H9 (cell line): Measurements from ENCODE around the gene AANAT. TPM values are rescaled to one million over a fixed set of nuclear protein-coding genes. Genes with fewer than 3 reads are reported as not detected.

ENCODE experiments used
- DNase-seq: peaks from one replicate; pipeline ENCODE4 v3.0.0-alpha.2; 2017
- H2AFZ ChIP-seq: one replicate; pipeline ENCODE4 v1.6.1; 2013; ENCODE audit warnings: mild to moderate bottlenecking, low read length, control low read depth, moderate library complexity
- H2AK5ac ChIP-seq: 2 replicates; pipeline ENCODE4 v1.6.1; 2013; ENCODE audit warnings: low read length, control low read depth, mixed read lengths; ENCODE audit not compliant: insufficient read length
- H2BK120ac ChIP-seq: one replicate; pipeline ENCODE4 v1.6.1; 2013; ENCODE audit warnings: low read depth, mild to moderate bottlenecking, low read length, control low read depth, inconsistent platforms; ENCODE audit not compliant: poor library complexity, severe bottlenecking
- H2BK12ac ChIP-seq: 2 replicates; pipeline ENCODE4 v1.6.1; 2013; ENCODE audit warnings: low read length, control low read depth, mixed read lengths, low read depth; ENCODE audit not compliant: insufficient read length
- H2BK15ac ChIP-seq: 2 replicates; pipeline ENCODE4 v1.6.1; 2013; ENCODE audit warnings: low read depth, low read length, control low read depth
- H2BK20ac ChIP-seq: one replicate; pipeline ENCODE4 v1.6.1; 2013; ENCODE audit warnings: low read depth, mild to moderate bottlenecking, low read length, control low read depth, inconsistent platforms; ENCODE audit not compliant: poor library complexity, severe bottlenecking
- H2BK5ac ChIP-seq: 2 replicates; pipeline ENCODE4 v1.6.1; 2013; ENCODE audit warnings: low read length, control low read depth, mixed read lengths; ENCODE audit not compliant: insufficient read length
- H3K14ac ChIP-seq: 2 replicates; pipeline ENCODE4 v1.6.1; 2013; ENCODE audit warnings: low read length, control low read depth; ENCODE audit not compliant: insufficient read depth
- H3K18ac ChIP-seq: 2 replicates; pipeline ENCODE4 v1.6.1; 2013; ENCODE audit warnings: low read depth, mild to moderate bottlenecking, mixed read lengths, low read length, control low read depth; ENCODE audit not compliant: insufficient read length
- H3K23ac ChIP-seq: 2 replicates; pipeline ENCODE4 v1.6.1; 2013; ENCODE audit warnings: low read length, control low read depth, mixed read lengths, low read depth; ENCODE audit not compliant: insufficient read length
- H3K23me2 ChIP-seq: 2 replicates; pipeline ENCODE4 v1.6.1; 2013; ENCODE audit warnings: low read depth, mild to moderate bottlenecking, mixed read lengths, low read length, control low read depth; ENCODE audit not compliant: insufficient read length, poor library complexity, severe bottlenecking
- H3K27ac ChIP-seq: 2 replicates; pipeline ENCODE4 v1.5.1; 2013; ENCODE audit warnings: low read length, control low read depth, mixed read lengths, low read depth; ENCODE audit not compliant: insufficient read length
- H3K27me3 ChIP-seq: 2 replicates; pipeline ENCODE4 v1.6.1; 2013; ENCODE audit warnings: low read length, control low read depth, inconsistent platforms; ENCODE audit not compliant: insufficient read depth
- H3K4ac ChIP-seq: 2 replicates; pipeline ENCODE4 v1.6.1; 2013; ENCODE audit warnings: low read depth, mild to moderate bottlenecking, control low read depth, inconsistent platforms, low read length, moderate library complexity
- H3K4me1 ChIP-seq: 2 replicates; pipeline ENCODE4 v1.6.1; 2013; ENCODE audit warnings: low read length, control low read depth, inconsistent platforms; ENCODE audit not compliant: insufficient read depth
- H3K4me2 ChIP-seq: 2 replicates; pipeline ENCODE4 v1.6.1; 2013; ENCODE audit warnings: low read length, control low read depth, mixed read lengths; ENCODE audit not compliant: insufficient read length, insufficient read depth
- H3K56ac ChIP-seq: 2 replicates; pipeline ENCODE4 v1.6.1; 2013; ENCODE audit warnings: low read depth, mild to moderate bottlenecking, mixed read lengths, low read length, control low read depth; ENCODE audit not compliant: insufficient read length
- H3K79me1 ChIP-seq: 2 replicates; pipeline ENCODE4 v1.6.1; 2013; ENCODE audit warnings: low read depth, mild to moderate bottlenecking, moderate library complexity, low read length, control low read depth, inconsistent platforms; ENCODE audit not compliant: insufficient read depth, poor library complexity, severe bottlenecking
- H3K79me2 ChIP-seq: 2 replicates; pipeline ENCODE4 v1.6.1; 2013; ENCODE audit warnings: low read length, control low read depth, inconsistent platforms; ENCODE audit not compliant: insufficient read depth
- H3K9ac ChIP-seq: 2 replicates; pipeline ENCODE4 v1.6.1; 2013; ENCODE audit warnings: low read length, control low read depth, mixed read lengths; ENCODE audit not compliant: insufficient read length; ENCODE audit errors: extremely low read depth
- H3K9me3 ChIP-seq: one replicate; pipeline ENCODE4 v1.6.1; 2013; ENCODE audit warnings: low read depth, low read length, inconsistent platforms; ENCODE audit not compliant: control insufficient read depth
- H3T11ph ChIP-seq: one replicate; pipeline ENCODE4 v1.6.1; 2013; ENCODE audit warnings: mild to moderate bottlenecking, low read length, control low read depth, inconsistent platforms
- H4K20me1 ChIP-seq: one replicate; pipeline ENCODE4 v1.6.1; 2013; ENCODE audit not compliant: control insufficient read depth, insufficient read length, insufficient read depth
- H4K5ac ChIP-seq: 2 replicates; pipeline ENCODE4 v1.6.1; 2013; ENCODE audit warnings: low read depth, mild to moderate bottlenecking, mixed read lengths, low read length, control low read depth; ENCODE audit not compliant: insufficient read length
- H4K8ac ChIP-seq: replicated peaks from 2 replicates; pipeline ENCODE4 v1.6.1; 2013; ENCODE audit warnings: low read length, control low read depth, mixed read lengths, low read depth; ENCODE audit not compliant: insufficient read length
- H4K91ac ChIP-seq: 2 replicates; pipeline ENCODE4 v1.6.1; 2013; ENCODE audit warnings: low read depth, mild to moderate bottlenecking, moderate library complexity, mixed read lengths, low read length, control low read depth; ENCODE audit not compliant: insufficient read length
- H3K27ac Mint-ChIP-seq, 3 experiments: 2 replicates in 2 of 3; 3 replicates in 1 of 3; pipeline ENCODE4 v1.8.0; 2020 to 2021; ENCODE audit warnings: mixed read lengths in 3 of 3, mild to moderate bottlenecking in 1 of 3, moderate library complexity in 1 of 3
- H3K27me3 Mint-ChIP-seq: 2 replicates; pipeline ENCODE4 v1.8.0; 2021; ENCODE audit warnings: low read depth, mild to moderate bottlenecking, moderate library complexity, mixed read lengths
- H3K36me3 Mint-ChIP-seq, 3 experiments: 2 replicates in 2 of 3; 3 replicates in 1 of 3; pipeline ENCODE4 v1.8.0; 2020 to 2021; ENCODE audit warnings: low read depth in 3 of 3, mixed read lengths in 3 of 3; ENCODE audit not compliant: insufficient read depth in 1 of 3
- H3K4me1 Mint-ChIP-seq, 2 experiments: 2 replicates each; pipeline ENCODE4 v1.8.0; 2020; ENCODE audit warnings: mixed read lengths in 2 of 2
- H3K4me3 Mint-ChIP-seq, 2 experiments: 2 replicates in 1 of 2; 3 replicates in 1 of 2; pipeline ENCODE4 v1.8.0; 2020 to 2021; ENCODE audit warnings: mild to moderate bottlenecking in 2 of 2, mixed read lengths in 2 of 2, moderate library complexity in 1 of 2
- H3K9me3 Mint-ChIP-seq, 2 experiments: 2 replicates in 1 of 2; 3 replicates in 1 of 2; pipeline ENCODE4 v1.8.0; 2020; ENCODE audit warnings: mild to moderate bottlenecking in 2 of 2, mixed read lengths in 2 of 2, moderate library complexity in 1 of 2
- CTCF ChIP-seq: fragments of 200-600 bp; sonication (generic); conservative IDR thresholded peaks from 3 replicates; pipeline ENCODE4 v1.8.0; 2021; ENCODE audit warnings: antibody characterized with exemption, mild to moderate bottlenecking
- WGBS: extraction: QIAGEN DNeasy Blood & Tissue Kit; methylation state at CpG from one replicate; pipeline ENCODE4 v1.1.7; 2013; ENCODE audit warnings: missing lambda C conversion rate, low lambda C conversion rate, mixed read lengths; ENCODE audit not compliant: insufficient read length; ENCODE audit errors: extremely low coverage; 5-methylcytosine and 5-hydroxymethylcytosine counted together
- total RNA-seq: library from RNA; stranded (reverse); gene quantifications from 2 replicates; pipeline ENCODE4 v1.2.1, GENCODE V29; 2021

AANAT gene
- total RNA-seq, 1 experiment from 2014 or later, result 0.55 TPM

- Histone ChIP-seq H3K18ac (no peak overlapping the region), H3K9me3 (no peaks in the 10 kb centered on the region), H4K20me1 (no peaks in the 10 kb centered on the region), H2BK20ac (no peak overlapping the region), H4K8ac (no peak overlapping the region), H3K79me1 (no peaks in the 10 kb centered on the region), H3K56ac (no peak overlapping the region), H2BK15ac (no peak overlapping the region), H4K5ac (no peak overlapping the region), H2BK5ac (no peak overlapping the region), H2AK5ac (no peak overlapping the region), H3K27me3 (no peaks in the 10 kb centered on the region), H3K4me2 (no peak overlapping the region), H2AFZ (no peak overlapping the region), H2BK12ac (no peak overlapping the region), H3K23ac (no peak overlapping the region), H3K23me2 (no peaks in the 10 kb centered on the region), H3K9ac (no peak overlapping the region), H3K27ac (no peak overlapping the region), H3K79me2 (no peaks in the 10 kb centered on the region), H3K4ac (no peak overlapping the region), H2BK120ac (no peak overlapping the region), H3K4me1 (no peaks in the 10 kb centered on the region), H4K91ac (no peak overlapping the region), H3T11ph (no peak overlapping the region), H3K14ac (no peak overlapping the region)
- H3K27ac Mint-ChIP-seq, result peak overlapping the region in 1 of 3 experiments; percentile 83; a peak in 3 of 7 replicates
- DNase-seq, result no peak
- no peak for TF ChIP-seq CTCF
- H3K9me3 Mint-ChIP-seq, result no peaks in the 10 kb centered on the region
- H3K36me3 Mint-ChIP-seq, result no peaks in the 10 kb centered on the region
- peaks cover 13 to 29% of the 10 kb centered on the region in 2 experiments for H3K4me1 Mint-ChIP-seq
- peaks cover 19% of the 10 kb centered on the region for H3K27me3 Mint-ChIP-seq
- no peak overlapping the region; a peak in 2 of 5 replicates for H3K4me3 Mint-ChIP-seq
- no CpG with 5 or more reads among the region's 11 CpGs for WGBS
These were observed 5.4 kb upstream of the AANAT start for GRCh38 chr17:76461765-76462555.
